Measurements from ENCODE around the gene AFF3.

AFF3 gene

GRCh38 chr2:99611034-99611433 lies 531.4 kb downstream of the AFF3 start:
- no peak for DNase-seq (ENCODE audit: extremely low read depth, low read depth)
- TF ChIP-seq, protein P1, sequence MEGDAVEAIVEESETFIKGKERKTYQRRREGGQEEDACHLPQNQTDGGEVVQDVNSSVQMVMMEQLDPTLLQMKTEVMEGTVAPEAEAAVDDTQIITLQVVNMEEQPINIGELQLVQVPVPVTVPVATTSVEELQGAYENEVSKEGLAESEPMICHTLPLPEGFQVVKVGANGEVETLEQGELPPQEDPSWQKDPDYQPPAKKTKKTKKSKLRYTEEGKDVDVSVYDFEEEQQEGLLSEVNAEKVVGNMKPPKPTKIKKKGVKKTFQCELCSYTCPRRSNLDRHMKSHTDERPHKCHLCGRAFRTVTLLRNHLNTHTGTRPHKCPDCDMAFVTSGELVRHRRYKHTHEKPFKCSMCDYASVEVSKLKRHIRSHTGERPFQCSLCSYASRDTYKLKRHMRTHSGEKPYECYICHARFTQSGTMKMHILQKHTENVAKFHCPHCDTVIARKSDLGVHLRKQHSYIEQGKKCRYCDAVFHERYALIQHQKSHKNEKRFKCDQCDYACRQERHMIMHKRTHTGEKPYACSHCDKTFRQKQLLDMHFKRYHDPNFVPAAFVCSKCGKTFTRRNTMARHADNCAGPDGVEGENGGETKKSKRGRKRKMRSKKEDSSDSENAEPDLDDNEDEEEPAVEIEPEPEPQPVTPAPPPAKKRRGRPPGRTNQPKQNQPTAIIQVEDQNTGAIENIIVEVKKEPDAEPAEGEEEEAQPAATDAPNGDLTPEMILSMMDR (IDR thresholded peaks at IDR 0.05; ENCODE audit: low read depth, low read length): no peak

GRCh38 chr2:99609851-99610381 lies 532.5 kb downstream of the AFF3 start:
- TF ChIP-seq, protein P1 (IDR thresholded peaks at IDR 0.05; ENCODE audit: low read depth, low read length): no peak
- no peak for DNase-seq (ENCODE audit: extremely low read depth, low read depth)

DNA sequence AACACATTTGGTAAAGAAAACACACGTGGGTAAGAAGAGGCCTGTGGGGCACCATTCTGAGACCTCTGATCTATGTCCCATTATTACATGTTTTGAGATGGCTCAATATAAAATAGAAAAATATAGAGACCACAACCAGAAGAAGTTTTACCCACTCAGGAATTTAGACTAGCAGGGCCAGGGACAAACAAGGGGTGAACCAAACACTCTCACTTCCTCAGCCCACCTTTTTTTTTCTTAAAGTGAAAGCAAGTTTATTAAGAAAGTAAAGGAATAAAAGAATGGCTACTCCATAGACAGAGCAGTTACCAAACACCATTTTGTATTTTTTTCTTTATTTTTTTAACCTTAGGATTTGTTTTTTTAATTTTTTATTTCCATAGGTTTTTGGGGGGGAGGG lies 533.5 kb downstream of the AFF3 start:
- DNase-seq (ENCODE audit: extremely low read depth, low read depth): no peak
- TF ChIP-seq, protein P1 (IDR thresholded peaks at IDR 0.05; ENCODE audit: low read depth, low read length): no peak

GRCh38 chr2:99607861-99608491 lies 534.4 kb downstream of the AFF3 start:
- TF ChIP-seq, protein P1 (IDR thresholded peaks at IDR 0.05; ENCODE audit: low read depth, low read length): peak; percentile 13
- no peak for DNase-seq (ENCODE audit: extremely low read depth, low read depth)

- DNase-seq (ENCODE audit: extremely low read depth, low read depth): no peak
- TF ChIP-seq, protein P1 (IDR thresholded peaks at IDR 0.05; ENCODE audit: low read depth, low read length): no peak
Measured at GRCh38 chr2:99607454-99607853, 534.9 kb downstream of the AFF3 start.

GRCh38 chr2:99605036-99605435 lies 537.4 kb downstream of the AFF3 start:
- TF ChIP-seq, protein P1 (IDR thresholded peaks at IDR 0.05; ENCODE audit: low read depth, low read length): no peak
- DNase-seq (ENCODE audit: extremely low read depth, low read depth): no peak

DNA sequence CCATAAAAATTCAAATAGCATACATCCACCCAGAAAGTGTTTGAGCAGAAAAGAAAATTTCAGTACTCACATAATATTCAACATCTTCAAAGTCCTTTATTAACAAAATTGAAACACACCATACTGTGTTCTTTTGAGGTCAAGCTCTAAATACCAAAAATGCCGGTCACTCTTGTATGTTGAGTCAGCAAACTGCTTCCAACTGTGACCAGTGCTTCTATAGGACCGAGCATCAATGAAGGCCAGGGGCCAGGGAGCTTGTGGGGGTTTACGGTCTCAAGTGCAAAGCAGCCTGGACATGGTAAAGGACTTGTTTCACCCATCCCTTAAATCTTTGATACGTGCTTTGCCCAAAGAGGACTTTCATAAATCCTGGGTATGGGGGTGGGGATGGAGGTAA lies 539.9 kb downstream of the AFF3 start:
- DNase-seq (ENCODE audit: extremely low read depth, low read depth): no peak
- TF ChIP-seq, protein P1 (IDR thresholded peaks at IDR 0.05; ENCODE audit: low read depth, low read length): no peak

Data from AG09319 (cell line).